Keratinocyte (primary cell): ENCODE data around the gene CD72.

Source experiments
- EZH2 ChIP-seq: IDR thresholded peaks from one replicate; pipeline ENCODE4 v1.6.1; 2012; ENCODE audit warnings: inconsistent platforms, mild to moderate bottlenecking, low read length, moderate library complexity
- TF ChIP-seq, protein P1 (sequence below), 3 experiments: IDR thresholded peaks in 1 of 3; conservative IDR thresholded peaks in 1 of 3; optimal IDR thresholded peaks in 1 of 3; 2 replicates in 2 of 3; 3 replicates in 1 of 3; pipeline versions ENCODE3 to v1.5.1; 2011; ENCODE audit warnings: low read length in 3 of 3, mild to moderate bottlenecking in 3 of 3, moderate library complexity in 2 of 3, control low read depth in 1 of 3, inconsistent platforms in 1 of 3; ENCODE audit not compliant: insufficient read depth in 2 of 3; ENCODE audit errors: extremely low read depth in 1 of 3

- TF ChIP-seq, protein P1, sequence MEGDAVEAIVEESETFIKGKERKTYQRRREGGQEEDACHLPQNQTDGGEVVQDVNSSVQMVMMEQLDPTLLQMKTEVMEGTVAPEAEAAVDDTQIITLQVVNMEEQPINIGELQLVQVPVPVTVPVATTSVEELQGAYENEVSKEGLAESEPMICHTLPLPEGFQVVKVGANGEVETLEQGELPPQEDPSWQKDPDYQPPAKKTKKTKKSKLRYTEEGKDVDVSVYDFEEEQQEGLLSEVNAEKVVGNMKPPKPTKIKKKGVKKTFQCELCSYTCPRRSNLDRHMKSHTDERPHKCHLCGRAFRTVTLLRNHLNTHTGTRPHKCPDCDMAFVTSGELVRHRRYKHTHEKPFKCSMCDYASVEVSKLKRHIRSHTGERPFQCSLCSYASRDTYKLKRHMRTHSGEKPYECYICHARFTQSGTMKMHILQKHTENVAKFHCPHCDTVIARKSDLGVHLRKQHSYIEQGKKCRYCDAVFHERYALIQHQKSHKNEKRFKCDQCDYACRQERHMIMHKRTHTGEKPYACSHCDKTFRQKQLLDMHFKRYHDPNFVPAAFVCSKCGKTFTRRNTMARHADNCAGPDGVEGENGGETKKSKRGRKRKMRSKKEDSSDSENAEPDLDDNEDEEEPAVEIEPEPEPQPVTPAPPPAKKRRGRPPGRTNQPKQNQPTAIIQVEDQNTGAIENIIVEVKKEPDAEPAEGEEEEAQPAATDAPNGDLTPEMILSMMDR (optimal IDR thresholded peaks at IDR 0.05 in 1 of 3, IDR thresholded peaks at IDR 0.05 in 1 of 3, conservative IDR thresholded peaks at IDR 0.05 in 1 of 3; ENCODE audit: extremely low read depth in 1 of 3, insufficient read depth in 2 of 3, low read length in 3 of 3), result no peak
- no peak for TF ChIP-seq EZH2
These were observed 23.7 kb downstream of the CD72 start for GRCh38 chr9:35594471-35594870.
